Stomach (tissue), 4 donors: ENCODE data around the gene PMS1.
"Not testable (repeated sequence)": the region's sequence is repeated elsewhere in the genome, so short reads cannot be mapped to it uniquely, and the experiment has no call there.

Experiments used
- CTCF ChIP-seq, 7 experiments: fragments of 450-650 bp in 4 of 7; fragments of 200-600 bp in 3 of 7; sonication (generic) in 3 of 7; IDR thresholded peaks; one replicate each; pipeline ENCODE4 v1.5.1; 2016 to 2019; ENCODE audit warnings: antibody characterized with exemption in 7 of 7, control low read depth in 2 of 7, mild to moderate bottlenecking in 1 of 7
- EP300 ChIP-seq: sonication (generic); formaldehyde crosslinking; IDR thresholded peaks from one replicate; pipeline ENCODE4 v1.6.1; 2017; ENCODE audit warnings: antibody characterized with exemption
- POLR2A ChIP-seq, 4 donors: fragments of 450-650 bp; IDR thresholded peaks; one replicate each; pipeline ENCODE4 v1.6.1; 2016; ENCODE audit warnings: antibody characterized with exemption in 4 of 4, control low read depth in 2 of 4, mild to moderate bottlenecking in 1 of 4, moderate library complexity in 1 of 4
- POLR2AphosphoS5 ChIP-seq, 3 donors: sonication (generic); formaldehyde crosslinking; IDR thresholded peaks; one replicate each; pipeline ENCODE4 v1.6.1; 2016; ENCODE audit warnings: antibody characterized with exemption in 3 of 3

- TF ChIP-seq CTCF (IDR thresholded peaks at IDR 0.05); POLR2A (IDR thresholded peaks at IDR 0.05); POLR2AphosphoS5 (IDR thresholded peaks at IDR 0.05); EP300: not testable (repeated sequence)
These were observed 108.5 kb downstream of the PMS1 start for GRCh38 chr2:189892546-189893294.
